Immature natural killer cell (primary cell): ENCODE data around the gene SANBR. TPM values are rescaled to one million over a fixed set of nuclear protein-coding genes. Genes with fewer than 3 reads are reported as not detected.
"Not testable (repeated sequence)": the region's sequence is repeated elsewhere in the genome, so short reads cannot be mapped to it uniquely, and the experiment has no call there.

Experiments
- DNase-seq, 3 donors: peaks; one replicate each; pipeline ENCODE4 v3.0.0; 2022; ENCODE audit warnings: mixed read lengths in 1 of 3
- H3K27ac Mint-ChIP-seq, 6 donors: one replicate each; pipeline ENCODE4 v1.8.0; 2020; ENCODE audit warnings: mixed read lengths in 6 of 6, mild to moderate bottlenecking in 5 of 6, inconsistent platforms in 4 of 6, moderate library complexity in 3 of 6
- H3K27me3 Mint-ChIP-seq, 3 donors: one replicate each; pipeline ENCODE4 v1.8.0; 2020 to 2021; ENCODE audit warnings: low read depth in 3 of 3, mild to moderate bottlenecking in 3 of 3, mixed read lengths in 3 of 3, moderate library complexity in 3 of 3, inconsistent platforms in 1 of 3
- H3K36me3 Mint-ChIP-seq, 3 donors: one replicate each; pipeline ENCODE4 v1.8.0; 2020; ENCODE audit warnings: mixed read lengths in 3 of 3, inconsistent platforms in 2 of 3, mild to moderate bottlenecking in 2 of 3
- H3K4me1 Mint-ChIP-seq, 2 donors: one replicate each; pipeline ENCODE4 v1.8.0; 2020; ENCODE audit warnings: inconsistent platforms in 2 of 2, mild to moderate bottlenecking in 2 of 2, mixed read lengths in 2 of 2, moderate library complexity in 1 of 2
- H3K4me3 Mint-ChIP-seq, 5 donors: one replicate each; pipeline ENCODE4 v1.8.0; 2020; ENCODE audit warnings: mild to moderate bottlenecking in 5 of 5, mixed read lengths in 5 of 5, inconsistent platforms in 3 of 5, moderate library complexity in 3 of 5
- H3K9me3 Mint-ChIP-seq, 6 donors: one replicate each; pipeline ENCODE4 v1.8.0; 2020; ENCODE audit warnings: mild to moderate bottlenecking in 6 of 6, mixed read lengths in 6 of 6, inconsistent platforms in 4 of 6, moderate library complexity in 3 of 6
- polyA plus RNA-seq, 3 donors: library from polyadenylated mRNA; unstranded; fragments of 300-500 nt; fragmentation: Illumina TruSeq; gene quantifications; one replicate each; pipeline ENCODE4 v1.2.3, GENCODE V29; 2021

The SANBR gene
- 1 to 10 TPM; 1.3 to 2.3 (median 1.4) TPM for polyA plus RNA-seq

DNA sequence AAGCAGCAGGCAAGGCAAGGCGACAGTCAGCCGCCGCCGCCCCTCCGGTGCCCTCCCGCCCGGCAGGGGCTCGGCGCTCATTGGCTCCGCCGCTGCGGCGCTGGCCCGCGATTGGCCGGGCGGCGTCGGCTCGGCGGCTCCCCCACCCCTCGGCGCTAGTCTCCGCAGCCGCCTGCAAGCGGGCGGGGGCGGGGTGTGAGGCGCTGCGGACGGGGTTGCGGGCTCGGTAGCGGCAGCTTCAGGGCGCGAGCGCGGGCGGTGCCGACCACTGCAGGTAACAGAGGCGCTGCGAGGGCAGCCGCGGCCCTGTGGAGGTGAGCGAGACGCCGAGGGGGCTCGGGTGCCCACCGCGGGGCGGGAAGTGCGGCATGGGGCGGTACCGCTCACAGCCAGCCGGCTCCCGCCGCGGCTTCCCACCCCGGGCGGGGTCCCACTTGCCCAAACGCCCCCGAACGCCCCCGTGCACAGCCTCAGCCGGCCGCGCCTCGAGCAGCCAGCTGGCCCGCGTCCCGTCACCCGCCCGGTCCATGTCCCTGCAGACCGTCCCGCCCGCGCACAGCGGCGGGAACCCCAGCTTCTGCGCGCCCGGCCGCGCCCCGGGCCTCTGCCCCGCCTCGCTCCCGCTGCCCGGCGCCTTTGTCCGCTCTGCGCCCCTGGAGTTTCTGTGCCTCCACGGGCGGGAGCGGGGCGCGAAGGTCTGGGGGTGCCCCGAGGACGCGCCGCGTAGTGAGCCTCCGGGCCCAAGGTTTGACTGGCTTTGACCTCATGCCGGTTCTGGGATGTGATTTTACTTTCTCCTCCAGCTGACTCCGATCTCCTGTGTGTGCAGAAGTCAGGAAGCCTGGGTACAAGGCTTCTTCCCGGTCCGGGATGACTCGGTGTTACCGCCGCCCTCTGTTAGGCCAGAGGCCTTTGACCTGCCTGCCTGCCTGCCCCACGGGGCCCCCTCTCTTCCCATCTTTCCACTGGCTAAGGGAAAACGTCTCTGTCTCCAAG, at the start of gene SANBR:
SANBR (plus strand) TSS at position 158 of the 996 bp plus-strand sequence. CDS start 4,480 bp downstream, outside the sequence.
- DNase-seq = peak; percentile 86 to 87 (median 86)
- peaks cover 4 to 10% (median 5%) of the 10 kb centered on the region in 3 donors for H3K27me3 Mint-ChIP-seq
- peak within 1 kb of the TSS; percentile 69 to 94 (median 90) for H3K27ac Mint-ChIP-seq
- H3K4me3 Mint-ChIP-seq = peak within 1 kb of the TSS; percentile 90 to 98 (median 93)
- H3K9me3 Mint-ChIP-seq = no peaks in the 10 kb centered on the region
- H3K36me3 Mint-ChIP-seq = peaks cover 0 to 6% (median 4%) of the 10 kb centered on the region in 3 donors
- H3K4me1 Mint-ChIP-seq = peaks cover 11 to 15% of the 10 kb centered on the region in 2 donors

DNA sequence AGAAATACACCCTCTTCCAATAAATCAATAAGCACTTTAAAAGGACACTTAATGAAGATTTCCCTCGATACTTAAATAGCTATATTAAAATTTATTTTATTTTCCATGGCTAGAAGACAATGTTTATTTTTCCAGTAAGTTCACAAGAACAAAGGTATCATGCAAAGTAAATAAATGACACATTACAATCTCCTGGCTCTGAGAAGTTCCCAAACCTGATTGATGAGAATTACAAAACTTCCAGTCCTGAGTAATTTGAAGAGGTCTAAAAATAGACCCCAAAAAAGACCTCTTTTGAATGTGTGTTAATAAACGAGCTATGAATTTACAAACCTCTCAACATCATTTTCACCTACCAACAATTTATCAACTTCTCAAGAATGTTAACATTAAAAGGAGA, 49.7 kb upstream of the SANBR start:
- Mint-ChIP-seq H3K4me1 (peaks cover 38 to 53% of the 10 kb centered on the region in 2 donors), H3K36me3 (peaks cover 0 to 3% (median 2%) of the 10 kb centered on the region in 3 donors), H3K9me3 (no peaks in the 10 kb centered on the region), H3K27ac (peak overlapping the region in 5 of 6 donors; percentile 69 to 98 (median 96)), H3K4me3 (peak overlapping the region; percentile 96 to 99 (median 99)), H3K27me3 (peaks cover 2 to 9% (median 4%) of the 10 kb centered on the region in 3 donors)
- DNase-seq = no peak

DNA sequence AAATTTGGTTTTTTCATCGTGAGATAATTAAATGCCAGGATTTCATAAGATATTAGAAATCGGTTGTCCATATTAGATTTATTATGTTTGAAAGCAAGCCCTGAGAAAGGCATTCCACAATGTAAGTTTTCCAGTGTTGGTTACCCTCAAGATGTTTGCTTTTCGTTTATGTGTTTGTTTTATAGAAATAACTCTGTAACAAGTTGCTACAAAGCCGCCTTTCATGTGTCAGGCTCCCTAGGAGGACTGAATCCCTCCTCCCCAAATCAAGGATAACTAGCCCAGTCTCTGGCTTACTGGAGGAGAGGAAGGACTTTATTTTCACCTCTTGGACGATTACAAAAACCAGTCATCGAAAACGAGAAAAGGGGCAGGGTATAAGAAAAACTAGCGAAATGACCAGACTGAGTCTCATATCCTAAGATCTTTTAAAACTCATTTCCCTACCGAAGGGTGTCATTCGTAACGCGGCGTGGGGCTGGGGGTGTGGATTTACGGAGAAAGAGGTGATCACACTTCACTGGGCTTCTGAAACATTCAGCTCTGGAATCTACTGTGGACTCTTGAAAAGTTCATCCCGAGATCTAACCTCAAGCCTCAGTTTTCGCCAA, 49.2 kb upstream of the SANBR start:
- peak overlapping the region; percentile 86 to 98 (median 94) for H3K27ac Mint-ChIP-seq
- peaks cover 0 to 4% (median 3%) of the 10 kb centered on the region in 3 donors for H3K36me3 Mint-ChIP-seq
- H3K9me3 Mint-ChIP-seq = no peaks in the 10 kb centered on the region
- no peak for DNase-seq
- peak overlapping the region; percentile 96 to 99 (median 99) for H3K4me3 Mint-ChIP-seq
- H3K27me3 Mint-ChIP-seq = peaks cover 2 to 9% (median 4%) of the 10 kb centered on the region in 3 donors
- H3K4me1 Mint-ChIP-seq = peaks cover 39 to 56% of the 10 kb centered on the region in 2 donors

DNA sequence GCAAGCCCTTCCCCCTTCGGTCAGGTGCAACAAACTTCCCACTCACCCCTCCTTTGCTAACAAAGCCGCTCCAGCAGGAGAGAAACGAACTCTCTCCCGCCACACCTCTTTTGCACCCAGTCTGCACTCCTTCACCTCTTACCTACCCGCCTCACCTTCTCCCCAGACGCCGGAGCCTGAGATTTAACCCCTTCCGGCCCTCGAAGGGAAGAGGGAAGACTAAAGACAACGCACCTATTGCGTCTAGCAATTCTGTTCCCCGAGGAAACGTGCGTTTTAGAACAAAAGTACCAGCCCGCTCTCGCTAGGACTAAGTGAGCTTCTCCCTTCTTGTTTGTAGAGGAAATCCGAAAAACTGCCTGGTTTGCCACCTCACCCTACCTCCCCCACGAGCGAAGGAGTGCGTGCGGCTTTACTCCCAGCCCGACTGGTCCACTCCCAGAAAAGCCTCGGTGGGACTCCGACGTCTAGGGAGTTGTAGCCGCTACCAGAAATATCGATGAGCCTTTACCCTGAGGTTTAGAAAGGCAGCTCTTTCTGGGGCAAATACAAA, 48.6 kb upstream of the SANBR start:
- H3K27me3 Mint-ChIP-seq = peaks cover 2 to 9% (median 4%) of the 10 kb centered on the region in 3 donors
- no peaks in the 10 kb centered on the region for H3K9me3 Mint-ChIP-seq
- peak overlapping the region; percentile 96 to 99 (median 99) for H3K4me3 Mint-ChIP-seq
- peak; percentile 66 to 70 (median 69) for DNase-seq
- peaks cover 43 to 62% of the 10 kb centered on the region in 2 donors for H3K4me1 Mint-ChIP-seq
- peak overlapping the region; percentile 86 to 98 (median 94) for H3K27ac Mint-ChIP-seq
- H3K36me3 Mint-ChIP-seq = peaks cover 0 to 10% (median 8%) of the 10 kb centered on the region in 3 donors

DNA sequence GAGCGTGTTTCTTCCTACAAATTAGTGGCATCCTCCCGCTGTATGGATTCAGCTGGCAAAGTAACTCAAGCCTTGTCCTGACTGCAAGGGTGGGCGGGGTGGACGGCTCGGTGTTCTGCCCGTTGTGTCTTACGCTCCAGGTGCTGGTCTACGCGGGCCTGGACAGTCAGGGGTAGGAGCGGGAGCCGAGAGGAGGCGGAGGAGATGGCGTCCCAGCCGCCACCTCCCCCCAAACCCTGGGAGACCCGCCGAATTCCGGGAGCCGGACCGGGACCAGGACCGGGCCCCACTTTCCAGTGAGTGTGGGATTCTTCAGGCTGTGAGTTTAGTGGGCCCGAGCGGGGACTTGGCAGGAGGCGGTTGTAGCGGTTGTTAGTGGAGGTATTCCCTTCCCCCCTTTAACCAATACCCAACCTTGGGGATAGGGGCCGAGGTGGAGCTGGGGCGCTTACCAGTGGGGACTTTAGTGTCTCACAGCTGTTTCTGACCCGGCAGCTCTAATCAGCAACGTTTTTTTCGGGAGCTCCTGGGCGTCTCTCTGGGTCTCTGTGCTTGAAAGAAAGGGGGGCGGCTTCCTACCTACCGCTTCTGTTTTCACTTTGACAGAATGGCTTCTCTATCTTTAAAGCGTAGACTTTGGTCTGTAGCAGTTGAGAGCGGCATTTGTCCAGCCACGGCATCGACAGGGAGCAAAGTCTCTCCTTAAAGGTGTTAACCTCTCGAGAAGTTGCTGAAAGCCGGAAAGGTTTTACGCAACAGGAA, 47.9 kb upstream of the SANBR start, which contains the start of the genes PEX13 and PUS10:
PEX13 (plus strand) TSS at position 165 of the 762 bp plus-strand sequence; CDS start at position 205, 40 bp downstream.
PUS10 (minus strand) TSS at position 700 of the 762 bp plus-strand sequence. CDS start 6,365 bp downstream, outside the sequence.
- peak; percentile 65 to 68 (median 65) for DNase-seq
- Mint-ChIP-seq H3K27ac (peak within 1 kb of the TSS; percentile 86 to 98 (median 94)), H3K4me3 (peak within 1 kb of the TSS; percentile 96 to 99 (median 99)), H3K9me3 (no peaks in the 10 kb centered on the region), H3K27me3 (peaks cover 2 to 9% (median 4%) of the 10 kb centered on the region in 3 donors), H3K36me3 (peaks cover 0 to 15% (median 12%) of the 10 kb centered on the region in 3 donors), H3K4me1 (peaks cover 45 to 67% of the 10 kb centered on the region in 2 donors)

DNA sequence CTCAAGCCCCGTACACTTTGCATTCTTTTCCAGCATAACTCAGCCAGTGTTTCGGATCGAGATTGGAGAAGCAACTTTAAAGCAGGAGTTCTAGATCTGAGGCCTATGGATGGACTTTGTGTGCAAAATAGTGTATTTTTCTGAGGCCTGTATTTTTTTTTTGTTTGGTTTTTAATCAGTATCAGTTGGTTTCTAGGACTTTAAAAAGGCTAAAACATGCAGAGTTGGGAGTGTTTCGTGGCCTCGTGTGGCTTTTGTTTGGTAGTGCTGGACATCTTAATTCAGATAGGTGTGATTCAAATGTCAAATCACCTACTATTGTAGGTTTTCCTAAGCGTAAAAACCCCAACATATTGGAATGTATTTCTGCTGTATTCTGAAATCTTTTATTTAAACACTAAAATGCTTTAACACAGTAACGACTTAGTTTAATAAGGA, 47.3 kb upstream of the SANBR start:
- peak overlapping the region; percentile 86 to 98 (median 94) for H3K27ac Mint-ChIP-seq
- H3K9me3 Mint-ChIP-seq = no peaks in the 10 kb centered on the region
- peak in 1 of 3 donors; percentile 9 for DNase-seq
- peaks cover 2 to 9% (median 4%) of the 10 kb centered on the region in 3 donors for H3K27me3 Mint-ChIP-seq
- H3K4me1 Mint-ChIP-seq = peaks cover 45 to 71% of the 10 kb centered on the region in 2 donors
- peaks cover 0 to 17% (median 12%) of the 10 kb centered on the region in 3 donors for H3K36me3 Mint-ChIP-seq
- peak overlapping the region; percentile 96 to 99 (median 99) for H3K4me3 Mint-ChIP-seq

DNA sequence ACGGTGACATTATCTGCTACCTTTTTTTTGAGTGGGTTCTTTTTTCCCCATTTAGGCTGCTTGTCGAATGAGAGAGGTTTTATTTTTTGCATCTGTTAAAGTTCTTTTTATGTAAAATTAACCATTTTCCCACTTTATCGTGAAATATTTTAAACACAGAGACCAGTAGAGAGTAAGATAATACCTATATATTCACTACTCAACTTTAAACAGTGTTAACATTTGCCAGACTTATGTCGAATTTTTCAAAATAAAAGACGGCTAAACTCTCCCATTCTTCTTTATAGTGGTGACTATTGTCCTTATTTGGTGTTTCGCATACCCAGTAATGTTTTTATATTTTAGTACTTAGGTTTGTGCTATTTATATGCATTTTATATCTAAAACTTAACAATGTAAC, 46.9 kb upstream of the SANBR start:
- Mint-ChIP-seq H3K9me3 (no peaks in the 10 kb centered on the region), H3K27me3 (peaks cover 2 to 9% (median 4%) of the 10 kb centered on the region in 3 donors), H3K4me3 (peak overlapping the region; percentile 96 to 99 (median 99)), H3K4me1 (peaks cover 45 to 75% of the 10 kb centered on the region in 2 donors), H3K36me3 (peaks cover 2 to 19% (median 16%) of the 10 kb centered on the region in 3 donors), H3K27ac (peak overlapping the region; percentile 86 to 98 (median 94))
- no peak for DNase-seq

DNA sequence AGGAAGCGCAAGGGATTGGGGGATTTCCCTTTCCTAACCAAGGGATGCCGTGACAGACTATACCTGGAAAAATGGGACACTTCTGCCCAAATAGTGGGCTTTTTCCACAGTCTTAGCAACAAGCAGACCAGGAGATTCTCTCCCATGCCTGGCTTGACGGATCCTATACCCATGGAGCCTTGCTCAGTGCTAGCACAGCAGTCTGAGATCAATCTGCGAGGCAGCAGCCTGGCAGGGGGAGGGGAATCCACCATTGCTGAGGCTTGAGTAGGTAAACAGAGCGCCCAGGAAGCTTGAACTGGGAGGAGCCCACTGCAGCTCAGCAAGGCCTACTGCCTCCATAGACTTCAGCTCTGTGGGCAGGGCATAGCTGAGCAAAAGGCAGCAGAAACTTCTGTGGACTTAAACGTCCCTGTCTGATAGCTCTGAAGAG, 44.4 kb upstream of the SANBR start:
- H3K4me3 Mint-ChIP-seq = no peak overlapping the region
- H3K4me1 Mint-ChIP-seq = peaks cover 52 to 86% of the 10 kb centered on the region in 2 donors
- H3K27me3 Mint-ChIP-seq = peaks cover 2 to 9% (median 4%) of the 10 kb centered on the region in 3 donors
- peak overlapping the region in 1 of 6 donors; percentile 22 for H3K27ac Mint-ChIP-seq
- DNase-seq = no peak
- no peaks in the 10 kb centered on the region for H3K9me3 Mint-ChIP-seq
- H3K36me3 Mint-ChIP-seq = peaks cover 6 to 24% (median 20%) of the 10 kb centered on the region in 3 donors

DNA sequence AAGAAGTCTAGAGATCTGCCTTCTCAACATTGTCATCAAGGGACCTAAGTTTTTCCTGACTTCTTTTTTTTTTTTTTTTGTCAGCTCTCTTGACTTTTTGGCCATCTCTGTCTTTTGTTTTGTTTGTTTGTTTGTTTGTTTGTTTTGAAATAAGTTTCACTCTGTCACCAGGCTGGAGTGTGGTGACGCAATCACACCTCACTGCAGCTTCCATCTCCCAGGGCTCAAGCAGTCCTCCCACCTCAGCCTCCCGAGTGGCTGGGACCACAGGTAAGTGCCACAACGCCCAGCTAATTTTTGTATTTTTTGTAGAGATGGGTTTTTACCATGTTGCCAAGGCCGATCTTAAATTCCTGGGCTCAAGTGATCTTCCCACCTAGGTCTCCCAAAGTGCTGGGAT, 42.0 kb upstream of the SANBR start:
- peaks cover 11 to 29% (median 24%) of the 10 kb centered on the region in 3 donors for H3K36me3 Mint-ChIP-seq

DNA sequence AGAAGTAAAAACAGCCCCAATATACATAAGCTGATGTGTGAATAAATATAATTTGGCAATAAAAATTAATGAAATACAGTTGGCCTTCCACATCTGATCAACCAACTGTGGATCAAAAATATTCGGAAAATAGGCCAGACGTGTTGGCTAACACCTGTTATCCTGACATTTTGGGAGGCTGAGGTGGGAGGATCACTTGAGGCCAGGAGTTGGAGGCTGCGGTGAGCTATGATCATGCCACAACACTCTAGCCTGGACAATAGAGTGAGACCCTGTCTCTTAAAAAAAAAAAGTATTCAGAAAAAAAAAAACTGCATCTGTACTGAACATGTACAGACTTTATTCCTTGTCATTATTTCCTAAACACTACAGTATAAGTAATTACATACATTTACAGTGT, 36.1 kb upstream of the SANBR start:
- Mint-ChIP-seq H3K36me3 (peaks cover 22 to 36% (median 23%) of the 10 kb centered on the region in 3 donors), H3K27me3 (peaks cover 0 to 4% (median 0%) of the 10 kb centered on the region in 3 donors), H3K4me1 (peaks cover 40 to 76% of the 10 kb centered on the region in 2 donors), H3K4me3 (no peak overlapping the region), H3K27ac (no peak overlapping the region), H3K9me3 (no peaks in the 10 kb centered on the region)
- no peak for DNase-seq

More for the DNA sequence above, 42.0 kb upstream of the SANBR start:
- peak overlapping the region in 2 of 6 donors; percentile 1 to 27 for H3K27ac Mint-ChIP-seq
- peaks cover 0 to 1% (median 0%) of the 10 kb centered on the region in 3 donors for H3K27me3 Mint-ChIP-seq
- no peak overlapping the region for H3K4me3 Mint-ChIP-seq
- DNase-seq = no peak
- no peaks in the 10 kb centered on the region for H3K9me3 Mint-ChIP-seq
- peaks cover 50 to 86% of the 10 kb centered on the region in 2 donors for H3K4me1 Mint-ChIP-seq

DNA sequence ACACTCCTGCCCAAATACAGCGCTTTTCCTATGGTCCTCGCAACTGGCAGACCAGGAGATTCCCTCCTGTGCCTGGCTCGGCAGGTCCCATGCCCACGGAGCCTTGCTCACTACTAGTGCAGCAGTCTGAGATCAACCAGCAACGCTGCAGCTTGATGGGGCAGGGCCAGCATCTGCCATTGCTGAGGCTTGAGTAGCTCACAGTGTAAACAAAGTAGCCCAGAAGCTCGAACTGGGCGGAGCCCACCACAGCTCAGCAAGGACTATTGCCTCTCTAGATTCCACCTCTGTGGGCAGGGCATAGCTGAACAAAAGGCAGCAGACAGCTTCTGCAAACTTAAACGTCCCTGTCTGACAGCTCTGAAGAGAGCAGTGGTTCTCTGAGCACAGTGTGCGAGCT, 31.1 kb upstream of the SANBR start:
- not testable (repeated sequence) for DNase-seq, H3K27ac Mint-ChIP-seq, H3K27me3 Mint-ChIP-seq, H3K4me3 Mint-ChIP-seq, H3K9me3 Mint-ChIP-seq
- H3K4me1 Mint-ChIP-seq = peaks cover 18 to 51% of the 10 kb centered on the region in 2 donors
- H3K36me3 Mint-ChIP-seq = peaks cover 21 to 50% (median 34%) of the 10 kb centered on the region in 3 donors

DNA sequence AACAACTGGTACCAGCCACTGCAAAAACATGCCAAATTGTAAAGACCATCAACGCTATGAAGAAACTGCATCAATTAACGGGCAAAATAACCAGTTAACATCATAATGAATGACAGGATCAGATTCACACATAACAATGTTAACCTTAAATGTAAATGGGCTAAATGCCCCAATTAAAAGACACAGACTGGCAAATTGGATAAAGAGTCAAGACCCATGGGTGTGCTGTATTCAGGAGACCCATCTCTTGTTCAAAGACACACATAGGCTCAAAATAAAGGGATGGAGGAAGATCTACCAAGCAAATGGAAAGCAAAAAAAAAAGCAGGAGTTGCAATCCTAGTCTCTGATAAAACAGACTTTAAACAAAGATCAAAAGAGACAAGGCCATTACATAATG, 29.0 kb upstream of the SANBR start:
- H3K4me1 Mint-ChIP-seq = peaks cover 9 to 44% of the 10 kb centered on the region in 2 donors
- peaks cover 17 to 45% (median 32%) of the 10 kb centered on the region in 3 donors for H3K36me3 Mint-ChIP-seq
- H3K27me3 Mint-ChIP-seq, H3K9me3 Mint-ChIP-seq, DNase-seq, H3K4me3 Mint-ChIP-seq: not testable (repeated sequence)
- peak overlapping the region in 1 of 6 donors; percentile 20 for H3K27ac Mint-ChIP-seq
